CD4-positive, alpha-beta T cell treated with Interleukin-15 for 1 hour (primary cell): ENCODE data around the gene JAK3.

ENCODE experiments used
- DNase-seq: peaks from one replicate; pipeline ENCODE4 v3.0.0-alpha.2; 2020

Gene JAK3

DNA sequence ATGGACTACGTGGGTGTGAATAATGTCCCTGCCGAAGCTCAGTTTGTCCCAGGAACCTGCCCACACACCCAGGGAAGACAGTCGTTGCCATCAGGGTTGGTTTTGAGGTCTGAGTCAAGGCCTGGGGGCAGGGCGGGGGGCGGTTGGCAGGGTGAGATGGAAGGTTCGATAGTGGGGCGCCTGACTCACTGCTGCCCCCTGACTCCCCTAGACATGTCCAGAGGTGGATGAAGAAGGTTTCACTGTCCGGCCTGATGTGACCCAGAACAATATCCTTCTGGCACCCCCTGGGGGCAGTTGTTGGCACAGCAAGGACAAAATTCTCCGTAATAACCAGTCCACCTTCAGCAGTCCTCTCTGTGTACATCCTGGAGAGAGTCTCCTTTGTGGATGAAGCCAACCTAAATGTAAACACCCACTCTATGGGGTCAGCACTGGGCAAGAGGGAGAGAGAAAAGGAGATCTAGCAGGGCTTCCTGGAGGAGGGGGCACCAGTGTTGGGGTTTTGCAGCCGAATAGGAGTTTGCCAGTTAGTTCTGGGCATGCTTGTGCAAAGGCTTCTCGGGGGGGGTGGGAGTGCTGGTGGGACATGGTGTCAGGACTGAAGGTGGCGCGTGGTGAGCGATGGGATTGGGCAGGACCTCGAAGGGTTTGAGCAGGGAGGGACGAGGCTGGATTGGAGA is 72.4 kb downstream of the JAK3 start:
- peak; percentile 33 for DNase-seq
